ENCODE results near the gene CFAP65. TPM values are rescaled to one million over a fixed set of nuclear protein-coding genes. Genes with fewer than 3 reads are reported as not detected.

The CFAP65 gene
- total RNA-seq, 1 donor from 2014 or later, result not detected

Small RNA genes within 50 kb of the gene (microRNA-seq; reads per million reads assigned to microRNA genes)
- gene MIR3131 (ENCODE audit: borderline number of aligned reads), result not detected
- gene MIR375 (ENCODE audit: borderline number of aligned reads), result 734 reads per million, percentile 74 among the genes with 10 or more reads in this experiment

Other genes with a start within 250 kb of the CFAP65 start
- not detected for gene PRKAG3, start 209.7 kb downstream of the CFAP65 start, total RNA-seq
- gene WNT6, start 181.7 kb downstream of the CFAP65 start, total RNA-seq, result 0.90 TPM
- not detected for gene WNT10A, start 160.7 kb downstream of the CFAP65 start, total RNA-seq
- not detected for gene CDK5R2, start 81.8 kb downstream of the CFAP65 start, total RNA-seq
- not detected for gene FEV, start 56.3 kb downstream of the CFAP65 start, total RNA-seq
- not detected for gene CRYBA2, start 48.1 kb downstream of the CFAP65 start, total RNA-seq
- 0.26 TPM for gene IHH, start 19.4 kb upstream of the CFAP65 start, total RNA-seq
- 13.8 TPM for gene NHEJ1, start 119.3 kb upstream of the CFAP65 start, total RNA-seq
- 0.93 TPM for gene SLC23A3, start 128.5 kb upstream of the CFAP65 start, total RNA-seq
- gene CNPPD1, start 135.4 kb upstream of the CFAP65 start, total RNA-seq, result 82.8 TPM
- 68.1 TPM for gene RETREG2, start 136.8 kb upstream of the CFAP65 start, total RNA-seq
- gene ZFAND2B, start 165.3 kb upstream of the CFAP65 start, total RNA-seq, result 31.3 TPM
- 36.5 TPM for gene ABCB6, start 177.4 kb upstream of the CFAP65 start, total RNA-seq
- 59.0 TPM for gene ATG9A, start 188.1 kb upstream of the CFAP65 start, total RNA-seq
- 15.9 TPM for gene ANKZF1, start 188.3 kb upstream of the CFAP65 start, total RNA-seq
- gene GLB1L, start 203.9 kb upstream of the CFAP65 start, total RNA-seq, result 13.5 TPM
- gene STK16, start 204.0 kb upstream of the CFAP65 start, total RNA-seq, result 16.1 TPM
- not detected for gene TUBA4B, start 211.7 kb upstream of the CFAP65 start, total RNA-seq
- 21.7 TPM for gene TUBA4A, start 212.4 kb upstream of the CFAP65 start, total RNA-seq
- gene DNAJB2, start 237.8 kb upstream of the CFAP65 start, total RNA-seq, result 67.5 TPM